ENCODE data around the gene TLCD3B.

DNA sequence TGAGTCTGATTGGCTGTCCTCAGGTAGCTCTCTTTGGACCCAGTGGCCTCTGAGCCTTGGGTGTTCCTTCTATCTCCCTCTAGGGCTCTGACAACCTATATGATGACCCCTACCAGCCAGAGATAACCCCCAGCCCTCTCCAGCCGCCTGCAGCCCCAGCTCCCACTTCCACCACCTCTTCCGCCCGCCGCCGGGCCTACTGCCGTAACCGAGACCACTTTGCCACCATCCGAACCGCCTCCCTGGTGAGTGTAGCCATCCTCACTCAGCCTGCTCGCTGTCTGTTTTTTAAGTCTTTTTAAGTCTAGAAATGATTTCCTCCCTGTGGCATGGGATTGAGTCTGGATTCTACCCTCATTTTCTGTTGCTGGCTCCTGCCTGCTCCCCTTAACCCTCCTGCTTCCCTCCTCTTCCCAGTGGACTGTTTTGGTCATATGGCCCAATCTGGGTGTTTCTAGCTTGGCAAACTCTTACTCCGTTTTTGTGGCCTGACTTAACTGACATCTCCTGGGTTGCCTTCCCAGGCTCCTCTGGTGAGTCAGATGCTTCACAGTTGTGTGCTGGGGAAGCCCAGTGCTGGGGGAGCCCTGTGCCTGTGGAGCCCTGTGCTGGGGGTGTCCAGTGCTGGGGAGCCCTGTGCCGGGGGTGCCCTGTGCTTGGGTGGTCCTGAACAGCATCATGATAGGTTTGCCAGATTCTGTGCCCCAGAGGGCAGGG lies 47.5 kb downstream of the TLCD3B start:
- TF ChIP-seq CTCF (IDR thresholded peaks at IDR 0.05) (no peak), POLR2A (IDR thresholded peaks at IDR 0.05) (no peak), EP300 (IDR thresholded peaks at IDR 0.05) (no peak)
